GM04503 (cell line): Measurements from ENCODE around the gene UTP14A.

Source experiments
- DNase-seq: peaks from one replicate; pipeline ENCODE4 v3.0.0-alpha.2; 2012; ENCODE audit warnings: low read depth

UTP14A gene

GRCh38 chrX:129953334-129953648 is 47.3 kb downstream of the UTP14A start:
- no peak for DNase-seq

GRCh38 chrX:129953881-129954280 is 47.9 kb downstream of the UTP14A start:
- no peak for DNase-seq

GRCh38 chrX:129954804-129955203 is 48.8 kb downstream of the UTP14A start:
- DNase-seq = no peak

DNA sequence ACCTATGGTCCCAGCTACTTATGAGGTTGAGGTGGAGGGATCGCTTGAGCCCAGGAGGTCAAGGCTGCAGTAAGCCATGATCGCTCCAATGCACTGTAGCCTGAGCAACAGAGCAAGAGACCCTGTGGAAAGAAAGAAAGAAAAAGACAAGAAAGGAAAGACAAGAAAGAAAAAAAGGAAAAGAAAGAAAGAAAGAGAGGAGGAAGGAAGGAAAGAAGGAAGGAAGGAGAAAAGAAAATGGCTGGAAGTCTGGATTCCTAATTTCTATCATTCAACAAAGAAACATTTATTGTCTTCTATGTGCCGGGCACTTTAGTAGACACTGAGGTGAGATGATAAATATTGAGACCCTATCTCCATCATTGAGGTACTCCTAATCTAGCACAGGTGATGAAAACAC is 49.7 kb downstream of the UTP14A start:
- DNase-seq = no peak

GRCh38 chrX:129956145-129956544 is 50.2 kb downstream of the UTP14A start:
- DNase-seq = no peak

DNA sequence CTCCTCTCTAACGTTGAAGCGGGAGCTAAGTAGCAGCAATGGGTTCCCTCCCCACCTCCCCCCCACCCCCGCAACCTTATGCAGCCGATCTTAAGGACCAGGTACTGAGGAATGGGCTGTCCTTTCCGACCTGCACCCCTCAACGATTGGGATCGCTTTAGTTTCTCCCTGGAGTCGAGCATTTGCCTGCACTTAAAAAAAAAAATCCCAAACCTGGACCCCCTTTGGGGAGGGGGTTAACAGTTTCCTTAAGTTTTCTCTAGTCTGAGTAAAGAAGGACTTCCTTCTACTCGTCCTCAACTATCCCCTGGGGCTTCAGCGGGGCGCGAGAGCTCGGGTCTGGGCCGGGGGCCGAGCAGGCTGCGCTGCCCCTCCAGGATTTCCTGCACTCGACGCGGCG is 50.8 kb downstream of the UTP14A start:
- no peak for DNase-seq

GRCh38 chrX:129957241-129958082 is 51.5 kb downstream of the UTP14A start:
- DNase-seq = no peak

GRCh38 chrX:129958083-129958465 is 52.1 kb downstream of the UTP14A start:
- DNase-seq = no peak

DNA sequence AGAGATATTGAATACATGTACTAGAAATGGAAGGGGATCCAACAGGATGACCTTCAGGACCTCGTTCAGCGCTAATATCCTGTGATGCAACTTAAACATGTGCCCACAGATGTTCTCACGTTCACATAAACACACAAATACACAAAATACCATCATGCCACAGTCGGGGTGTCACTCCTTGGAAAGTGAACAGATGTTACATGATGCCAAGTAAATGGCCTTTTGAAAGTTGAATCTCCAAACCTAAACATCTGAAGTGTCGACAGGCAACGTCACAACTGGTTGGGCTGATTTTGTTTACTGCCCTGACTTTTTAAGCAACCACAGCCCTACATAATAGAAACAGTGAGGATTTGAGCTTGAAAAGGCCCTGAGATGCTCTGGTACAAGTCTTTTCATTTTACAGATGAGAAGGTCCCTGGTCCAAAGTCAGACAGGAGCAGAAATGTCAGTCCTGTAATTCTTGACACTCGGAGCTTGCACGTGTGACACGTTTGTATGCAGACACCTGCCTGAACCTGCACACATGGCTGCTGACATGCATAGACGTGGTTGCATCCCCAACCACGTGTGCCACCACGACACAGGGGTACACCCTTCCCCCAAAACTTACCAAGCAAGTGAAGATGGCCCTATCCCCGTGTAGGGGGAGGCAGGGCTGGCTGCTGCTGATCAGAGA is 53.0 kb downstream of the UTP14A start:
- no peak for DNase-seq

GRCh38 chrX:129959493-129959832 is 53.5 kb downstream of the UTP14A start:
- DNase-seq = no peak

DNA sequence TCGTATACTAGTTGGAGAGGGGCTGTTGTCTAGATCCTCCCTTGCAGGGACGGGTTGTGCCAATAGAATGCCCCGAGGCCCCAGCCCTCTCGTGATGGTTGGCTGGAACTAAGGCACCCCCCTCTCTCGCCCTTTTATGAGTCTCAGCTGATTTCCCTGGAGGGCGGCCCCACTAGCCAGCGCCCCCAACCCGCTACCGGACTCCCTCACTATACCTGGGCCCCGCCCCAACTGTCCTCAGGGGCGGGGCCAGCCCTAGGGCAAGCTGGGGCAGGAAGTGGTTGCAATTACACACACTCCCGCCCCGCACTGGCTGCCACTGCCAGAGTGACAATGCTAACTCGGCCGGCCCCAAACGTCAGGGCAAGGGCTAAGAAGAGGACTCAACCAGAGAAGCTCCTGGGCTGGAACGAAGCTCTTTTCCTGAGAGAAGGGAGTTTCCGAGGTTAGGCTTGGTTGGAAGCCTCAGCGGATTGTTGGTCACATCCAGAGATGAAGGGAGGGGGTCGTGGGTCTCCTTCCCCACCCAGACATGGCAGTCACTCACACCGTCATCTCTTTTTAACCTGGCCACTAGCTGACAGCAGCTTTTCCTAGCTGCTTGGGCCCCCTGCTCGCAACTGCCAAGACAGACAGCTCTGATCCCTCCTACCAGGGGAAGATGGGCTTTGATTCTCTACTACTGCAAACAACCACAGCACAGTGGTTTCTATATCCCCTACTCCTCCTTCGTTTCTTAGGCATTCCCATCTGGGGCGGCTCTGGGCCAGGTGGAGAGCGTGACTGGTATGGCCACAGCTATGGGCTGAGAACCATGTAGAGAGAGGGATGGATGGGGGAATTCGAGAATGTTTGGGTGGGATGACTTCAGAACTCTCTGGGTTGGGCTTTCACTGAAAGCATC is 55.5 kb downstream of the UTP14A start:
- DNase-seq = no peak

DNA sequence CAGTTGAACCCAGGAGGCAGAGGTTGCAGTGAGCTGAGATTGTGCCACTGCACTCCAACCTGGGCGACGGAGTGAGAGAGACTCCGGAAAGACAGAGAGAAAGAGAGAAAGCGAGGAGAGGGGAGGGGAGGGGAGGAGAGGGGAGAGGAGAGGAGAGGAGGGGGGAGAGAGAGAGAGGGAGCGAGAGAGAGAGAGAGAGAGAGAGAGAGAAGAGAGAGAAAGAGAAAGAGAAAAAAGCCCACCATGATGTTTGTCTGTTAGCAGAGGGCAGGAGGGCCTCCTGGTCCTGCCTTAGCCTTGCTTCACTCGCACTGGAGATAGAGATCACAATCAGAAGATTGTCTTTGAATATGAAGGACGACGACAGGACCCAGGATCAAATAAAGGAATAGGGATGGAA is 57.8 kb downstream of the UTP14A start:
- no peak for DNase-seq

- DNase-seq = no peak
These were observed 59.2 kb downstream of the UTP14A start for GRCh38 chrX:129965166-129965565.

GRCh38 chrX:129968968-129969367 is 63.0 kb downstream of the UTP14A start:
- no peak for DNase-seq

DNA sequence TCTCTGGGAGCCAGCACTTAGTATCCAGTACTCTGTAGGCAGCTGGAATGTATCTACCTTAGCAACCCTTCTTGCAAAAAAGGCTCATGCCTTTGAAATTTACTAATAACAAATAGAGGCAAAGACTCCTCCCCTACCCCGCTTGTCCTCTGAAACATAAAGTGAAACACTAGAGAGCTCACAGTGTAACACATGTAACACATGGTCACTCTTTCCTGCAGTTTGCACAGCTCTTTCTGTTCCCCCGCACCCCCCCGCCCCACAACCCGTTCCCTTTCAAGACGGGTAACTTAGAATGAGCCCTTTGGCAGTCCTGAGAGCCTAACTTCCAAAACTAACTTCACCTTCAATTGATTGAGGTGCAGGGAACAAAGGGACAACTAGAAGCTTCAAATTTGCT is 70.5 kb downstream of the UTP14A start:
- DNase-seq = no peak
